ENCODE results near the gene ACOT12. TPM values are rescaled to one million over a fixed set of nuclear protein-coding genes. Genes with fewer than 3 reads are reported as not detected.

The ACOT12 gene
- total and polyA plus RNA-seq, 2 of the 13 experiments (the other 11 are each of a cell fraction or from before 2014, with no cell fraction given): not detected

GRCh38 chr5:81301271-81302015 is 92.5 kb downstream of the ACOT12 start, which contains the start of gene ZCCHC9 (continued):
- TF ChIP-seq, protein P1, sequence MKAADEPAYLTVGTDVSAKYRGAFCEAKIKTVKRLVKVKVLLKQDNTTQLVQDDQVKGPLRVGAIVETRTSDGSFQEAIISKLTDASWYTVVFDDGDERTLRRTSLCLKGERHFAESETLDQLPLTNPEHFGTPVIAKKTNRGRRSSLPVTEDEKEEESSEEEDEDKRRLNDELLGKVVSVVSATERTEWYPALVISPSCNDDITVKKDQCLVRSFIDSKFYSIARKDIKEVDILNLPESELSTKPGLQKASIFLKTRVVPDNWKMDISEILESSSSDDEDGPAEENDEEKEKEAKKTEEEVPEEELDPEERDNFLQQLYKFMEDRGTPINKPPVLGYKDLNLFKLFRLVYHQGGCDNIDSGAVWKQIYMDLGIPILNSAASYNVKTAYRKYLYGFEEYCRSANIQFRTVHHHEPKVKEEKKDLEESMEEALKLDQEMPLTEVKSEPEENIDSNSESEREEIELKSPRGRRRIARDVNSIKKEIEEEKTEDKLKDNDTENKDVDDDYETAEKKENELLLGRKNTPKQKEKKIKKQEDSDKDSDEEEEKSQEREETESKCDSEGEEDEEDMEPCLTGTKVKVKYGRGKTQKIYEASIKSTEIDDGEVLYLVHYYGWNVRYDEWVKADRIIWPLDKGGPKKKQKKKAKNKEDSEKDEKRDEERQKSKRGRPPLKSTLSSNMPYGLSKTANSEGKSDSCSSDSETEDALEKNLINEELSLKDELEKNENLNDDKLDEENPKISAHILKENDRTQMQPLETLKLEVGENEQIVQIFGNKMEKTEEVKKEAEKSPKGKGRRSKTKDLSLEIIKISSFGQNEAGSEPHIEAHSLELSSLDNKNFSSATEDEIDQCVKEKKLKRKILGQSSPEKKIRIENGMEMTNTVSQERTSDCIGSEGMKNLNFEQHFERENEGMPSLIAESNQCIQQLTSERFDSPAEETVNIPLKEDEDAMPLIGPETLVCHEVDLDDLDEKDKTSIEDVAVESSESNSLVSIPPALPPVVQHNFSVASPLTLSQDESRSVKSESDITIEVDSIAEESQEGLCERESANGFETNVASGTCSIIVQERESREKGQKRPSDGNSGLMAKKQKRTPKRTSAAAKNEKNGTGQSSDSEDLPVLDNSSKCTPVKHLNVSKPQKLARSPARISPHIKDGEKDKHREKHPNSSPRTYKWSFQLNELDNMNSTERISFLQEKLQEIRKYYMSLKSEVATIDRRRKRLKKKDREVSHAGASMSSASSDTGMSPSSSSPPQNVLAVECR (CRISPR knock-in tag; IDR thresholded peaks at IDR 0.05; ENCODE audit: borderline replicate concordance): peak; percentile 94
- TF ChIP-seq ZNF546 (CRISPR knock-in tag; conservative IDR thresholded peaks at IDR 0.05): peak; percentile 60; the same call in 1 of the 2 replicates
- TF ChIP-seq, protein P2, sequence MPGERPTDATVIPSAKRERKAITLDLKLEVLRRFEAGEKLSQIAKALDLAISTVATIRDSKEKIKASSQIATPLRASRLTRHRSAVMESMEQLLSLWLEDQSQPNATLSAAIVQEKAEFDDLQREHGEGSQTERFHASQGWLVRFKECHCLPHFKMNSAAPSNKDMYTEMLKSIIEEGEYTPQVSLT (CRISPR knock-in tag; IDR thresholded peaks at IDR 0.05; ENCODE audit: borderline replicate concordance, low read depth): no peak
- TF ChIP-seq, protein P3, sequence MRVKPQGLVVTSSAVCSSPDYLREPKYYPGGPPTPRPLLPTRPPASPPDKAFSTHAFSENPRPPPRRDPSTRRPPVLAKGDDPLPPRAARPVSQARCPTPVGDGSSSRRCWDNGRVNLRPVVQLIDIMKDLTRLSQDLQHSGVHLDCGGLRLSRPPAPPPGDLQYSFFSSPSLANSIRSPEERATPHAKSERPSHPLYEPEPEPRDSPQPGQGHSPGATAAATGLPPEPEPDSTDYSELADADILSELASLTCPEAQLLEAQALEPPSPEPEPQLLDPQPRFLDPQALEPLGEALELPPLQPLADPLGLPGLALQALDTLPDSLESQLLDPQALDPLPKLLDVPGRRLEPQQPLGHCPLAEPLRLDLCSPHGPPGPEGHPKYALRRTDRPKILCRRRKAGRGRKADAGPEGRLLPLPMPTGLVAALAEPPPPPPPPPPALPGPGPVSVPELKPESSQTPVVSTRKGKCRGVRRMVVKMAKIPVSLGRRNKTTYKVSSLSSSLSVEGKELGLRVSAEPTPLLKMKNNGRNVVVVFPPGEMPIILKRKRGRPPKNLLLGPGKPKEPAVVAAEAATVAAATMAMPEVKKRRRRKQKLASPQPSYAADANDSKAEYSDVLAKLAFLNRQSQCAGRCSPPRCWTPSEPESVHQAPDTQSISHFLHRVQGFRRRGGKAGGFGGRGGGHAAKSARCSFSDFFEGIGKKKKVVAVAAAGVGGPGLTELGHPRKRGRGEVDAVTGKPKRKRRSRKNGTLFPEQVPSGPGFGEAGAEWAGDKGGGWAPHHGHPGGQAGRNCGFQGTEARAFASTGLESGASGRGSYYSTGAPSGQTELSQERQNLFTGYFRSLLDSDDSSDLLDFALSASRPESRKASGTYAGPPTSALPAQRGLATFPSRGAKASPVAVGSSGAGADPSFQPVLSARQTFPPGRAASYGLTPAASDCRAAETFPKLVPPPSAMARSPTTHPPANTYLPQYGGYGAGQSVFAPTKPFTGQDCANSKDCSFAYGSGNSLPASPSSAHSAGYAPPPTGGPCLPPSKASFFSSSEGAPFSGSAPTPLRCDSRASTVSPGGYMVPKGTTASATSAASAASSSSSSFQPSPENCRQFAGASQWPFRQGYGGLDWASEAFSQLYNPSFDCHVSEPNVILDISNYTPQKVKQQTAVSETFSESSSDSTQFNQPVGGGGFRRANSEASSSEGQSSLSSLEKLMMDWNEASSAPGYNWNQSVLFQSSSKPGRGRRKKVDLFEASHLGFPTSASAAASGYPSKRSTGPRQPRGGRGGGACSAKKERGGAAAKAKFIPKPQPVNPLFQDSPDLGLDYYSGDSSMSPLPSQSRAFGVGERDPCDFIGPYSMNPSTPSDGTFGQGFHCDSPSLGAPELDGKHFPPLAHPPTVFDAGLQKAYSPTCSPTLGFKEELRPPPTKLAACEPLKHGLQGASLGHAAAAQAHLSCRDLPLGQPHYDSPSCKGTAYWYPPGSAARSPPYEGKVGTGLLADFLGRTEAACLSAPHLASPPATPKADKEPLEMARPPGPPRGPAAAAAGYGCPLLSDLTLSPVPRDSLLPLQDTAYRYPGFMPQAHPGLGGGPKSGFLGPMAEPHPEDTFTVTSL (CRISPR knock-in tag; IDR thresholded peaks at IDR 0.05; ENCODE audit: borderline replicate concordance): peak; percentile 59; the same call in 1 of the 2 replicates
- TF ChIP-seq HES4 (CRISPR knock-in tag; IDR thresholded peaks at IDR 0.05; ENCODE audit: borderline replicate concordance): peak; percentile 23; the same call in 1 of the 2 replicates
- no peak for TF ChIP-seq MBD4 (IDR thresholded peaks at IDR 0.05; ENCODE audit: borderline replicate concordance, low read length)
- TF ChIP-seq PITX1 (CRISPR knock-in tag; IDR thresholded peaks at IDR 0.05): peak; percentile 82
- TF ChIP-seq DRAP1 (CRISPR knock-in tag; IDR thresholded peaks at IDR 0.05): peak; percentile 89
- no peak; the same call in 1 of the 2 replicates for TF ChIP-seq ZBTB20 (CRISPR knock-in tag; IDR thresholded peaks at IDR 0.05; ENCODE audit: borderline replicate concordance, low read depth)
- peak; percentile 97 for TF ChIP-seq POLR2G (IDR thresholded peaks at IDR 0.05; ENCODE audit: low read depth, low read length)
- TF ChIP-seq ZNF367 (CRISPR knock-in tag; IDR thresholded peaks at IDR 0.05; ENCODE audit: borderline replicate concordance): no peak
- no peak for TF ChIP-seq ZFP41 (CRISPR knock-in tag; IDR thresholded peaks at IDR 0.05; ENCODE audit: borderline replicate concordance)
- TF ChIP-seq KAT7 (CRISPR knock-in tag; IDR thresholded peaks at IDR 0.05; ENCODE audit: borderline replicate concordance): 0 out of 2 replicates have a peak, but pooled peaks have one; percentile 73
- TF ChIP-seq ZNF772 (CRISPR knock-in tag; IDR thresholded peaks at IDR 0.05): peak; percentile 73
- no peak for TF ChIP-seq CENPX (CRISPR knock-in tag; IDR thresholded peaks at IDR 0.05)
- no peak for TF ChIP-seq ZNF775 (CRISPR knock-in tag; IDR thresholded peaks at IDR 0.05; ENCODE audit: borderline replicate concordance)
- TF ChIP-seq TCF7L2 (IDR thresholded peaks at IDR 0.05; ENCODE audit: low read depth, low read length): no peak
- peak; percentile 97 for TF ChIP-seq KAT8 (CRISPR knock-in tag; IDR thresholded peaks at IDR 0.05)
